ENCODE measurements around the gene CRTAC1.

The CRTAC1 gene

DNA sequence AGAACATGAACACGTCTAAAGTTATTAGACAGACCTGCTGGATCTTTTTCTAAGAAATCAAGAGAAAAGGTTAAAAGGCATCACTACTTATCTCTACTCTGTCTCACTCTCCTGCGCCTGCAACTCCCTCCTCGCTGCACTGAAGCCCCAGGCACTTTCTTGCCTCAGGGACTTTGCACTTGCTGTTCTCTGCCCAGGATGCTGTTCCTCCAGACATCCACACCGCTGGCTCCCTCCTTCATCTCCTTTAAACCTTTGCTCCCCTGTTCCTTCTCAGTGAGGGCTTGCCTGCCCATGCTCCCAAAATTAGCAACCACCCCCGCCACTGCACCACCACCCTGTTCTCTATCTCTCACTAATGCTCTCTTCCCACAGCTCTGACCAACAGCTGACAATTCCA lies 93.4 kb downstream of the CRTAC1 start:
- H3K36me3 ChIP-seq (replicated peaks): no peaks in the 10 kb centered on the region
- no peak for DNase-seq (ENCODE audit: low spot score in 2 of 2)
- peaks cover 4% of the 10 kb centered on the region; the same call in 1 of the 2 replicates for H3K27me3 ChIP-seq (ENCODE audit: low read depth)
- in situ Hi-C loops (cut with MboI; ENCODE audit: low sequenced_read_pairs): no loop called here
- H3K4me3 ChIP-seq: no peak overlapping the region
- no peaks in the 10 kb centered on the region for H3K4me1 ChIP-seq
- H3K9me3 ChIP-seq: no peaks in the 10 kb centered on the region

DNA sequence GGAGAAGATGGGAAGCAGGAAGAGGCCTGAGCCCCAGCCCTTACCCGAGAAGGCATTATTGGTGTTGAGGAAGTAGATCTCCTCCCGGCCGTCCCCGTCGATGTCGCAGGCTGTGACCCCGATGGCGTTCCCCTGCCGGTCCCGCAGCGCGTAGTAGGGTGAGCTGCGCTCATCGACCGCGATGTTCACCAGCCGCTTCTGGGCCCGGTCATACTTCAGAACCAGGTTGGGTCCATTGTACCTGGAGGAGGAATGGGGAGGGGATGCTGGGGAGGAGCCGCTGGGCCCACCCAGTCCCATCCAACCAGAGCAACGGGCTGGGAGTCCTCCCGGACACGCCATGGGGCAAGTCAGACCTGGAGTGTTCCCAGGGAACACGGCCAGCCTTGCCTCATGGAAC lies 94.3 kb downstream of the CRTAC1 start:
- Histone ChIP-seq H3K4me1 (no peaks in the 10 kb centered on the region), H3K4me3 (no peak overlapping the region), H3K27me3 (ENCODE audit: low read depth) (peaks cover 8% of the 10 kb centered on the region), H3K36me3 (replicated peaks) (no peaks in the 10 kb centered on the region), H3K9me3 (no peaks in the 10 kb centered on the region)
- in situ Hi-C loops (cut with MboI; ENCODE audit: low sequenced_read_pairs): no loop called here
- no peak for DNase-seq (ENCODE audit: low spot score in 2 of 2)

DNA sequence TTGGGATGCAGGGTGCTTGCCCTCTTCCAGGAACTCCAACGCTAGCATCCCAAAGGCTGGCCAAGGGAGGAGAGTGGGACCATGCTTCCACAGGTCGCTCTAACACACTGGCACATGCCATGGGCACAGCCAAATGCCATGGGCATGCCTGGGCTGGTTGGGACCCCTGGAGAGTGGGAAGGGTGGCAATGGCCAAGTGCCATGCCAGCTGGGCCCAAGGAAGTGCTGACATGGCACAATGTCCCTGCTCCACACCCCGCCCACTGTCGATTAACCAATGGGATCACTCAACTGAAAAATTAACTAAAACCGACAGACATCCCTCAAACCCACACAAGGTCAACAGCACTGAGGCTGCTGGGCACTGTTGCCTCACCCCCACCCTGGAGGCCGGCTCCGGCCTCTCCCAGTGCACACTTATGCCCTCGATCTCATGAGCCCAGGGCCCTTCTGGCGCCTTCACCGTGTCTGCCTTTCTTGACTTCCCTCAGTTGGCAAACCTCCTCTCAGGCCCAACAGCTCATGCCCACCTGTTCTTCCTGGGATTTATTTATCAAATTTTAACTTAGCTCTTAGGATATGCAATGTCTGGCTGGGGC lies 97.4 kb downstream of the CRTAC1 start:
- H3K4me3 ChIP-seq: no peak overlapping the region
- no peaks in the 10 kb centered on the region for H3K4me1 ChIP-seq
- DNase-seq (ENCODE audit: low spot score in 2 of 2): no peak
- in situ Hi-C loops (cut with MboI; ENCODE audit: low sequenced_read_pairs): no loop called here
- peaks cover 17% of the 10 kb centered on the region for H3K27me3 ChIP-seq (ENCODE audit: low read depth)
- no peaks in the 10 kb centered on the region for H3K9me3 ChIP-seq
- no peaks in the 10 kb centered on the region for H3K36me3 ChIP-seq (replicated peaks)

DNA sequence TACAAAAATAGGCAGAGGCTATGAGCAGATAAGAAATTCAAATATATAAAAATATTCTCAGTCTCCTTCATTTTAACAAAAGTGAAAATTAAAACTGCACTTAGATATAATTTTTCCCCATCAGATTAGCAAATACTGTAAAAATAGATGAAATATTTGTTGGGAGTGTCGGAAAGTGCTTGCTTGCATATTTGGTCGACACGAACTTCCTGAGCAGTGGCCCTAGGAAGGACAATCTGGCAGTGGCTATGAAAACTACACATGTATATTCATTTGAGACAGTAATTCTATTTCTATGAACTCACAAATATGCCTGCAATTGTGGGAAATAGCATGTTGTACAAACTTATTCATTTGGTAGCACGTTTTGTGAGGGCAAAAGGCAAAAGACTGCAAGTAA lies 99.4 kb downstream of the CRTAC1 start:
- no peaks in the 10 kb centered on the region for H3K9me3 ChIP-seq
- no peak for DNase-seq (ENCODE audit: low spot score in 2 of 2)
- H3K36me3 ChIP-seq (replicated peaks): no peaks in the 10 kb centered on the region
- peaks cover 13% of the 10 kb centered on the region for H3K27me3 ChIP-seq (ENCODE audit: low read depth)
- in situ Hi-C loops (cut with MboI; ENCODE audit: low sequenced_read_pairs): no loop called here
- H3K4me3 ChIP-seq: no peak overlapping the region
- H3K4me1 ChIP-seq: no peaks in the 10 kb centered on the region

DNA sequence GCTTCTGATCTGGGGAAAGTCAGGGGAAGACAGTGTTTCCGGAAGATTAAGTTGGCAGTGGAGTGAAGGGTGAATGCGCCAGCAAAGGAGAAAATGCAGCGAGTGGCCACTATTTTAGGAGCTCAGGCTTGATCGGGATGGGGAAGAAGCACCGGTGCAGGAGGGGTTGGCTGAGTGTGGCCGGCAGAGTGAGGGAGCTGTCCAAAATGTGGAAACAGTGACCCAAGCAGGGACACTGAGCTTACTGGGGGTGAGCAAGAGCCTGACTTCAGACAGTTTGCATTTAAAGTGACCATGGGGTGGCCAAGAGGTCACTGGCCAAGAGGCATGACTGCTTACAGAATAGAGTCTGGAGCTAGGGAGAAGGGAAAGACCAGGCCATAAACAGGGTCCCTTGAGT lies 101.5 kb downstream of the CRTAC1 start:
- Histone ChIP-seq H3K36me3 (replicated peaks) (no peaks in the 10 kb centered on the region), H3K4me3 (no peak overlapping the region), H3K9me3 (no peaks in the 10 kb centered on the region), H3K4me1 (no peaks in the 10 kb centered on the region), H3K27me3 (ENCODE audit: low read depth) (peaks cover 13% of the 10 kb centered on the region)
- in situ Hi-C loops (cut with MboI; ENCODE audit: low sequenced_read_pairs): no loop called here
- DNase-seq (ENCODE audit: low spot score in 2 of 2): no peak

DNA sequence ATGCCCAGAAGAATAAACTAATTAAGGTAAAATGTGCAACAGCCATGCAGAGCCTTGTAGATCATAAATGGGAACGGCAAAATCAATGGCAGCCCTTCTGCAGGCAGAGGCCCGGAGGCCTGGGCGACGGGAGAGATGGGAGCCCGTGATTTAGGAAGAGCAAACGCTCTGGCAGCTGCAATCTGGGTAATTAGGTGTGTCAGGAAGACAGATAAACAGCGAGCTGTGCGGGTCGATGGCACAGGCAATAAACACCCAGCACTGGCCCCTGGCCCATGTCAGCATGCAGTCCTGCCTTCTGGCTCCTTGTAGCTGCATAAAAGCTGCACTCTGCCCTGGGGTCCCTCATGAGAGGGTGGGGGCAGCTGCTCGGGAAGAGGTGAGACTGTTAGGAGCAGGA lies 102.8 kb downstream of the CRTAC1 start:
- in situ Hi-C loops (cut with MboI; ENCODE audit: low sequenced_read_pairs): no loop called here
- Histone ChIP-seq H3K36me3 (replicated peaks) (no peaks in the 10 kb centered on the region), H3K9me3 (no peaks in the 10 kb centered on the region), H3K27me3 (ENCODE audit: low read depth) (peaks cover 13% of the 10 kb centered on the region), H3K4me3 (no peak overlapping the region), H3K4me1 (no peaks in the 10 kb centered on the region)
- no peak for DNase-seq (ENCODE audit: low spot score in 2 of 2)

DNA sequence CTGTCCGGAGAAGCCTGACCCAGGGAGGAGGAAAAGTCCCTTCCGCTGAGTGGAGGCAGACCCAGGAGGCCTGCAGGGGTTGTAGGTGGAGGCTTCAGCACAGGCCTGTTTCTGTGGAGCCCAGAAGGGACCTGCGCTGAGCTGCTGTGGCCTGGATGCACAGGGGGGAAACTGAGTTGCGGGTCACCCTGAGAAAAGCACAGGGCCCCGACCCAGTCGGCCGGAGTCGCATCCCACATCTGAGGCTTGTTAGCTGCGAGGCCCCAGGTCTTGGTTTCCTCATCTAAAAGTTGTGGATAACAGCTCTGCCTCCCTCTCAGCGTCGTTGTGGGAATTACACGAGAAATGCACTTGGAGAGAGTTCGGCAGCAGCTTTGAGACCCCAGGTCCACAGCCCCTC lies 104.4 kb downstream of the CRTAC1 start:
- in situ Hi-C loops (cut with MboI; ENCODE audit: low sequenced_read_pairs): no loop called here
- no peak overlapping the region for H3K4me3 ChIP-seq
- H3K36me3 ChIP-seq (replicated peaks): no peaks in the 10 kb centered on the region
- no peaks in the 10 kb centered on the region for H3K9me3 ChIP-seq
- no peak for DNase-seq (ENCODE audit: low spot score in 2 of 2)
- H3K4me1 ChIP-seq: no peaks in the 10 kb centered on the region
- H3K27me3 ChIP-seq (ENCODE audit: low read depth): peaks cover 10% of the 10 kb centered on the region; the same call in 1 of the 2 replicates

DNA sequence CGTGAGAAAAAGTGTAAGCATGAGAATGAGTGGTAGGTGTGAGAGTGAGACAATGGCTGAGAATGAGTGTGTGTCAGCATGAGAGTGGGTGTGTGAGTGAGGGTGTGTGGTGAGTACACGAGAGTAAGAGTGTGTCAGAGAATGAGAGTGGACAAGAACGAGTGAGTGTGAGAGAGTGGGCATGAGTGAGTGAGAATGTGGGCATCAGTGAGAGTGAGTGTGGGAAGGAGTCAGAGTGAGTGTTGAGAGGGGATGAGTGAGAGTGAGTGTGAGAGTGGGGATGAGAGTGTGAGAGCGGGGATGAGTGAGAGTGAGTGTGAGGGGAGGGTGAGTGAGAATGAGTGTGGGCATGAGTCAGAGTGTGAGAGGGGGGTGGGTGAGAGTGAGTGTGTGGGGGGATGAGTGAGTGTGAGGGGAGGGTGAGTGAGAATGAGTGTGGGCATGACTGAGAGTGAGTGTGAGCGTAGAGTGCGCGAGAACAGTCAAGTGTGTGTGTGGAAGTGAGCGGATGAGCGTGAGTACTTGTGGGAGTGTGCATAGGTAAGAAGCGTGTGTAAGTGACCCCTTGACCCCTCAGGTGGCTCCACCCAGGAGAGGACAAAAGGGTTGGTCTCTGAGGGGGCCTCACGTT lies 105.0 kb downstream of the CRTAC1 start:
- no peak for DNase-seq (ENCODE audit: low spot score in 2 of 2)
- in situ Hi-C loops (cut with MboI; ENCODE audit: low sequenced_read_pairs): no loop called here

DNA sequence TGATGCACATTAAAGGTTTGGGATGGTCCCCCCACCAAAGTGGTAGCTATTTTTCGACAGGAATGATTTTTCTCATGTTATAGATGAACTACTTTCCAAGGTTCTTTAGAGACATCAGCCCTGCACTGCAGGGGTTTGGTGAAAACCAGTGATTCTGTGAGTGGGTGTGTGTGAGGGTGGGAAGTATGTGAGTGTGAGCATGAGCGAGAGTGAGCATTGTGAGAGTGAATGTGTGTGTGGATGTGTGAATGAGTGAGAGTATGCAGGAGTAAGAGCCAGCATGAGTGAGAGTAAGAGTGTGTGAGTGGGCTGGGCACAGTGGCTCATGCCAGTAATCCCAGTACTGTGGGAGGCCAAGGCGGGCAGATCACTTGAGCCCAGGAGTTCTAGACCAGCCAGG lies 105.7 kb downstream of the CRTAC1 start:
- no peaks in the 10 kb centered on the region for H3K4me1 ChIP-seq
- H3K27me3 ChIP-seq (ENCODE audit: low read depth): peaks cover 8% of the 10 kb centered on the region; the same call in 1 of the 2 replicates
- DNase-seq (ENCODE audit: low spot score in 2 of 2): no peak
- in situ Hi-C loops (cut with MboI; ENCODE audit: low sequenced_read_pairs): no loop called here
- no peaks in the 10 kb centered on the region for H3K9me3 ChIP-seq
- no peaks in the 10 kb centered on the region for H3K36me3 ChIP-seq (replicated peaks)
- no peak overlapping the region for H3K4me3 ChIP-seq

More for the DNA sequence above, 105.0 kb downstream of the CRTAC1 start:
- Histone ChIP-seq H3K4me3 (no peak overlapping the region), H3K9me3 (no peaks in the 10 kb centered on the region), H3K27me3 (ENCODE audit: low read depth) (peaks cover 9% of the 10 kb centered on the region; the same call in 1 of the 2 replicates), H3K36me3 (replicated peaks) (no peaks in the 10 kb centered on the region), H3K4me1 (no peaks in the 10 kb centered on the region)

DNA sequence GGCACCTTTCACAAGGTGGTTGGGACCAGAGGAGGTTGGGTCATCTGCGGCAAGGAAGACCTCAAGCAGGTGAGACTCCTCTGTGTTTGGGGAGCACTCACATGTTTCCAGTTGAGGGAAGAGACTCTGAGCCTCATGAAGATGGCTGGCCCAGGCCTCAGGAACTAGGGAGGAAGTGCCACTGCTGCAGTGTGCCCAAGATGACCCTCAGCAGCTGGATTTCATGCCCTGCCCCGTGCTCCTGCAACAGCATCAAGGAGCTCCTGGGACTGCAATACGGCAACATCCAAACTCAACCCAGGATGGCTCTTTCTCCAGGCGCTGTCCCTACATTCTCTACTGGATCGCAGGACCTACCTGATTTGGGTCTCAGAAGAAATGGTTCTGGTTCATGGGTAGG lies 106.9 kb downstream of the CRTAC1 start:
- H3K4me1 ChIP-seq: no peaks in the 10 kb centered on the region
- H3K9me3 ChIP-seq: no peaks in the 10 kb centered on the region
- no peak for DNase-seq (ENCODE audit: low spot score in 2 of 2)
- peaks cover 3% of the 10 kb centered on the region; the same call in 1 of the 2 replicates for H3K27me3 ChIP-seq (ENCODE audit: low read depth)
- in situ Hi-C loops (cut with MboI; ENCODE audit: low sequenced_read_pairs): no loop called here
- no peaks in the 10 kb centered on the region for H3K36me3 ChIP-seq (replicated peaks)
- H3K4me3 ChIP-seq: no peak overlapping the region

DNA sequence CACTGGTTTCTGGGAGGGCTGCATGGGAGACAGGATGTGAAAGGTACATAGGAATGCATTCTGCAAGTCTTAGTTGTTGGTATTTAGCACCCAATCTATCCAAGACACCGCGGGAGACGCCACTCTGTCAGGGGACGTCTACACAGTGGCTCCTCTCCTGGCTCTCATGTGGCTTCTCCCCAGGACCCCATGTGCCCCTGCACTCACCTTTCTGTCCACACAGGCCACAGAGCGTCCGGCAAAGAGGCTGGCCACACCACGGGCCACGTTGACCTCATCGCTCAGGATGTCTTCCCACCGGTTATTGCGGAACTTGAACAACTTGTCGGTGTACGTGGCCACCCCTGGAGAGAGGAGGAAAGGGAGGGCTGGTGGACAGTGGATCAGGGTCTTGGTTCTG lies 107.4 kb downstream of the CRTAC1 start:
- Histone ChIP-seq H3K27me3 (ENCODE audit: low read depth) (peaks cover 5% of the 10 kb centered on the region; the same call in 1 of the 2 replicates), H3K36me3 (replicated peaks) (no peaks in the 10 kb centered on the region), H3K9me3 (no peaks in the 10 kb centered on the region), H3K4me3 (no peak overlapping the region), H3K4me1 (no peaks in the 10 kb centered on the region)
- in situ Hi-C loops (cut with MboI; ENCODE audit: low sequenced_read_pairs): no loop called here
- no peak for DNase-seq (ENCODE audit: low spot score in 2 of 2)

DNA sequence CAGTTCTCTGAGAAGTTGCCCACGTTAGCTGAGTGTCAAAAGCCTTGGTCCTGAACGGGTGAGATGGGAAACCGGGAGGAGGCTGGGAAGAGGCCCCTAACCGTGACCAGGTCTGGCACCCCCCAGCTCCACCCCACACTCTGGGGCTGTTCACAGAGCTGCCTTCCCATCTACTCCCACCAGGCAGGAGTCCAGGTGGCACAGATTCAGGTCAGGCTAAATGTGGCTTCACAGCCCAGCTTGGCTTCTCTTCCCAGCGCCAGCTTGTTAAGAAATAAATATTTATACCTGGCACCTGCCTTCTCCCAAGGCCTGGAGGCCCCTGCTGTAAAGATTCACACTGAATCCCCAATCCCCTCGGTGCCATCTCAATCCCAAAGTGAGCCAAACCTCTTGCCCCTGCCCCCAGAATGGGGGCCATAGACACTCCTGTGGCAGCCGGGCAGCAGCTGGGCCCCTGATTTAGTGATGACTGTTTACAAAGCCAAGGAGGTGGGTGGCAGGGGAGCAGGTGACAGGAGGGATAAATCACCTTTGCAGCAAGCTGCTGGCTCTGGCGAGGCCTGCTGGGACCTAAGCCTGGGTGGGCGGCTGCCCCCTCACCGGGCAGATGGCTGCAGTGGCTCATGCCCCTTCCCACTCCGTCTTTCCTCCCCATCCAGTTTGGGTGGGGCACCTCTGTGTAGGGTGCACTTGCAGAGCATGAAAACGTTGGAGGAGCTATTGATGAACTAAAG lies 108.2 kb downstream of the CRTAC1 start:
- Histone ChIP-seq H3K9me3 (no peaks in the 10 kb centered on the region), H3K36me3 (replicated peaks) (no peaks in the 10 kb centered on the region), H3K27me3 (ENCODE audit: low read depth) (peaks cover 5% of the 10 kb centered on the region; the same call in 1 of the 2 replicates), H3K4me1 (no peaks in the 10 kb centered on the region), H3K4me3 (no peak overlapping the region)
- no peak for DNase-seq (ENCODE audit: low spot score in 2 of 2)
- in situ Hi-C loops (cut with MboI; ENCODE audit: low sequenced_read_pairs): no loop called here

DNA sequence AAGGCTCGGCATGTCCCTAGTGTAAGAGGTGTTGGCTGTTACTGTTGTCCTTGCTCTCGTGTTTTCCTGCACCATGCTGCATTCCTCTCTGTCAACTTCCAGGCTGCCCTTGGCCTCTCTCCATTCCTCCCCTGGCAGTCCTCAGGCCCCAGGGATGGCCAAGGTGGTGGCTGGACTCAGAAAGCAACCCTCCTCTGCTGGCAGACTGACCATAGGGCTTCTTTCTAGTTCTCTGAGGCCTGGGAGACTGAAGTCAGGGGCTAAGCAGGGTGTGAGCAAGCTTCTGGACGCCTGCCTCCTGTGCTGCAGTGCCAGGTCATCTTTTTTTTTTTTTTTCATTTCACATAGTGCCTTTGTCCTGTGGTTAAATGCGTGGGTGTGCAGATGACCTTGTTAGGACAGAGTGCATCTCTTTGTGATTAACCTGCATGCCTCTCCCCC lies 108.8 kb downstream of the CRTAC1 start:
- DNase-seq (ENCODE audit: low spot score in 2 of 2): no peak
- no peaks in the 10 kb centered on the region for H3K9me3 ChIP-seq
- H3K27me3 ChIP-seq (ENCODE audit: low read depth): peaks cover 5% of the 10 kb centered on the region; the same call in 1 of the 2 replicates
- H3K4me3 ChIP-seq: no peak overlapping the region
- H3K36me3 ChIP-seq (replicated peaks): no peaks in the 10 kb centered on the region
- in situ Hi-C loops (cut with MboI; ENCODE audit: low sequenced_read_pairs): no loop called here
- H3K4me1 ChIP-seq: no peaks in the 10 kb centered on the region

DNA sequence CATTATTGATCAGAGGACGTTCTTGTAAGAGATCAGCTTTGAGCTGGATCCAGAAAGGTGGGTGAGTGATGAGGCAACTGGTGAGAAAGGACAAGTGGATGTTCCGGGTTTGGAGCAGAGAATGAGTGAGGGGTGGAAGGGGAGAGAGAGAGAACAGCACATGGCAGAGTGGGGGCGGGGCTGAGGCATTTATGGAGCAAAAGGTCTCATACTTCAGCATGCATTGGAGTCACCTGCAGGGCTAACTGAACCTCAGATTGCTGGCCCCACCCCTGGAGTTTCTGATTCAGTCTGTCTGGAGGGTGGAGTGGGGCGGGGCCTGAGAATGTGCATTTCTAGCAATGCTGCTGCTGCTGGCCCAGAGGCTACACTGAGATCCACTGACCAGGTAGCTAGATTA lies 109.6 kb downstream of the CRTAC1 start:
- peaks cover 5% of the 10 kb centered on the region; the same call in 1 of the 2 replicates for H3K27me3 ChIP-seq (ENCODE audit: low read depth)
- no peak for DNase-seq (ENCODE audit: low spot score in 2 of 2)
- no peaks in the 10 kb centered on the region for H3K36me3 ChIP-seq (replicated peaks)
- in situ Hi-C loops (cut with MboI; ENCODE audit: low sequenced_read_pairs): no loop called here
- no peaks in the 10 kb centered on the region for H3K9me3 ChIP-seq
- H3K4me3 ChIP-seq: no peak overlapping the region
- H3K4me1 ChIP-seq: no peaks in the 10 kb centered on the region

Data from HAP-1 (cell line).